CD4-positive, alpha-beta T cell treated with Interleukin-21 for 1 hour (primary cell): ENCODE results near the gene CARF.
"Not testable (repeated sequence)": the region's sequence is repeated elsewhere in the genome, so short reads cannot be mapped to it uniquely, and the experiment has no call there.

ENCODE experiments used
- DNase-seq: peaks from one replicate; pipeline ENCODE4 v3.0.0-alpha.2; 2020

The CARF gene

GRCh38 chr2:202941771-202942170, 29.7 kb downstream of the CARF start:
- DNase-seq = no peak

GRCh38 chr2:202944408-202944807, 32.3 kb downstream of the CARF start:
- DNase-seq = no peak

DNA sequence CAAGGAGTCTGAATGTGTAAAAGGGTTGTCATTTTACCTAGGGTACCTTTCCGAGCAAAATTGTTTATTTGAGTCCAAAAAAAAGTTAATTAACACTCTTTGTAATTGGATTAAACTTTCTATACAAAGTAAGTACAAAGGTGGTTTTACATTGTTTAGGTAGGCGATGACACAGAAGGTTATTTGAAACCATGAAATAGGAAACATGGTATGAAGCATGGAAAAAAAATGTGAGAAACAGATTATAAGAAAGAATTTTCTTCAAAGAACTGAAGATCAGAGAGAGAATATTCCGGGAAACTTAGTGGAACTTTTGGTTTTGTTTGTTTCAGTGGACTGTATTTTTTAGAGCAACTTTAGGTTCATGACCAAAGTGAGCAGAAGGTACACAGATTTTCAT, 32.7 kb downstream of the CARF start:
- no peak for DNase-seq

DNA sequence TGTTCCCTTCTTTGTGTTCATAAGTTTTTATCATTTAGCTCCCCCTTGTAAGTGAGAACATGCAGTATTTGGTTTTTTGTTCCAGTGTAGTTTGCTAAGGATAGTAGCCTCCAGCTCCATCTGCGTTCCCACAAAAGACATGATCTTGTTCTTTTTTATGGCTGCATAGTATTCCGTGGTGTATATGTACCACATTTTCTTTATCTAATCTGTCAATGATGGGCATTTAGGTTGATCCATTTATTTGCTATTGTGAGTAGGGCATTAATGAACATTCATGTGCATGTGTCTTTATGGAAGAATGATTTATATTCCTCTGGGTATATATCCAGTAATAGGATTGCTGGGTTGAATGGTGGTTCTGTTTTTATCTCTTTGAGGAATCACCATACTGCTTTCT, 33.4 kb downstream of the CARF start:
- DNase-seq = no peak

DNA sequence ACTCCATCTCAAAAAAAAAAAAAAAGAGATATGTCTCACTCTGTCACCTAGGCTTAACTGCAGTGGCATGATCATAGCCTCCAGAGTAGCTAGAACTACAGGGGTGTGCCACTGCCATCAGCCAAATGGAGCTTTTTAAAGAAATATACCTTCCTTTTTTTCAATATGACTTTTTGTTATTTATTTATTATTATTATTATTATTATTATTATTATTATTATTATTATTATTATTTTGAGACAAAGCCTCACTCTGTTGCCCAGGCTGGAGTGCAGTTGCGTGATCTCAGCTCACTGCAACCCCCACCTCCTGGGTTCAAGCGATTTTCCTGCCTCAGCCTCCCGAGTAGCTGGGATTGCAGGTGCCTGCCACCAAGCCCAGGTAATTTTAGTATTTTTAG, 37.3 kb downstream of the CARF start:
- not testable (repeated sequence) for DNase-seq

GRCh38 chr2:202950592-202950991, 38.5 kb downstream of the CARF start:
- DNase-seq = no peak

GRCh38 chr2:202960524-202960923, 48.4 kb downstream of the CARF start:
- no peak for DNase-seq

DNA sequence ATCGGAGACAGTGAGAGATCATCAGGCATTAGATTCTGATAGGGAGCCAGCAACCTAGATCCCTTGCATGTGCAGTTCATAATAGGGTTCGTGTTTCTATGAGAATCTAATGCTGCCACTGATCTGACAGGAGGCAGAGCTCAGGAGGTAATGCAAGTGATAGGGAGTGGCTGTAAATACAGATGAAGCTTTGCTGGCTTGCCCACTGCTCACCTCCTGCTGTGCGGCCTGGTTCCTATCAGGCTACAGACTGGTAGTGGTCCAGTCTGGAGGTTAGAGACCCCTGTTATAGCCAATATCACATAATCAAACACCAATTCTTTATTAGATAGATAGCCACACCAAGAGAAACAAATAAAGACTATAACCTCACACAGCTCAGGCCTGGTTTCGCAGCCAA, 51.6 kb downstream of the CARF start:
- no peak for DNase-seq

- DNase-seq = no peak
These were observed 53.9 kb downstream of the CARF start for GRCh38 chr2:202965810-202966460.

DNA sequence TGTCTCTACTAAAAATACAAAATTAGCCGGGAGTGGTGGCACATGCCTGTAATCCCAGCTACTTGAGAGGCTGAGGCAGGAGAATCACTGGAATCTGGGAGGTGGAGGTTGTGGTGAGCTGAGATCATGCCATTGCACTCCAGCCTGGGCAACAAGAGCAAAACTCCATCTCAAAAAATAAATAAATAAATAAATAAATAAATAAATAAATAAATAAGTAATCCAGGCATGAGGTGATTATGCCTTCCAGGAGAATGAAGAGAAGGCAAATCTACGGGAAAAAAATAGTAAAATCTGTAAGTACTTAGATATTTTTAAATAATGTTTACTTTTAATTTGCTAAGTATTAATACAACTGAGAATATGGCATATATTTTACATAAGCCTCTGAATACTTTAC, 57.3 kb downstream of the CARF start:
- DNase-seq = not testable (repeated sequence)

DNA sequence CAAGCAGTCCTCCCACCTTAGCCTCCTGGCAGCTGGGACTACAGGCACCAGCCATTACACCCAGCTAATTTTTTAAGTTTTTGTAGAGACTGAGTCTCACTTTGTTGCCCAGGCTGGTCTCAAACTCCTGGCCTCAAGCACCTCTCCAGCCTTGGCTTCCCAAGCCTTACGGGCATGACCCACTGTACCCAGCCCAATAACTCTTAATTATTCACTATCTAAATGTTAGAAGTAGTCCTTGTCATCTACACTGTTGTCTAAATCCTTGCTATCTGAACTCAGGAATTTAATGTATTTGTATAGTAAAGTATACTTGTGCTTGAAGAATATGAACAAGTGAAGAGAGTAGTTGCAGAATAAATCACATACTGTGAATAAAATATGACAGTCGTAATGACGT, 64.7 kb downstream of the CARF start:
- no peak for DNase-seq

DNA sequence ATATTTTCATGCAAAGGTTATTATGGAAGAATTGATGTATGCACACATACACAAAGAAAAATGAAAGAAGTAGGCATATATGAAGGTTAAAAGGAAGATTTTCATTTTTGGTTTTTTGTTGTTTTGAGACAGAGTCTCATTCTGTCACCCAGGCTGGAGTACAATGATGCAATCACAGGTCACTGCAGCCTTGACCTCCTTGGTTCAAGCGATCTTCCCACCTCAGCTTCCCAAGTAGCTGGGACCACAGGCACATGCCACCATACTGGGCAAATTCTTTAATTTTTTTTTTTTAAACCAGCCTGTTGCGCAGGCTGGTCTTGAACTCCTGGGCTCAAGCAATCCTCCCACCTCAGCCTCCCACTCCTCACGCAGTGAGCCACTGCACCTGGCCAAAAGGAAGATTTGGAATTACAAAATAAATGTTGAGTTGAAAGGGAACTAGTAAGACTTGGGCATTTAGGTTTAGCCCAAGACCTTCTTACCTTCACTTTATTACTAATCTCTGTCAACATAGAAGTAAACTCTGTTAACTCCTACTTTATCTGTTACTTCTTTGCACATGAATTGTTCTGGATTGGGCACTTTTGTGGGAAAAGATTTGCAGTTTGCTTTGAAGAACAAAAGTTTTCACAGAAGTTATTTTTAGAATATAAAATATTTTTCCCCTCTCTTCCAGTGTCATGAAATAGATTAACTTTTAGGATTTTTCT, 70.9 kb downstream of the CARF start:
- DNase-seq = no peak

DNA sequence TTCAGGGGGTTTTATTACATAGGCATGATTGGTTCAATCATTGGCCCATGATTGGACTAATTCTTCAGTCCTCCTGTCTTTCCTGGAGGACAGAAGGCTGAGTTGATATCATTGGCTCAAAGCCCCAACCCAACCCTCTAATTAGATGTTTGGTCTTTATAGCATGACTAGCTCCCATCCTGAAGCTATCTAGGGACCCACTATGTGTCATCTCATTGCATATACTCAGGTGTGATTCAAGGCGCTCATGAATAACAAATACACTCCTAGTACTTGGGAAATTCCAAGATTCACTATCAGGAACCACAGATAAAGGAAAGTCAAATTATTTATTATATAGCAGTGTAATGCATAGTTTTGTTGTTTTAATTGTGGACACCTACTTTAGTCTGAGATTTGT, 77.7 kb downstream of the CARF start:
- no peak for DNase-seq

DNA sequence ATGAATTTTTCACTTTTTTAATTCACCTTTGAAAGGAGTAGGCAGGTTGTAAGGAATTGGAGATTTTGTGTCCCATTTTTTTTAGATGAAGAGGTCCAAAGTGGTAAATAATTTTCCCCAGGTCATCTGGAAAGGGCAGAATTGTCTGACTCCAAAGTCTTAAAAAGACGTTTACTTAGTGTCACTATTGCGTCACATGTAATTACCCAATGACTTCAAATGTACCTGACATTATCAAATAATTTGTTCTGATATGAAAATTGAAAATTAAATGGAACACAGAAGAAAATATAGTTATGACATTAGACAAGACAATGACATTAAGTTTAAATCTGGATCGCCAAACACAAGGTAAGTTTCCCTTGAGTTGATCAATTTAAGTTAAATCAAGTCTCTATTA, 78.4 kb downstream of the CARF start:
- no peak for DNase-seq

DNA sequence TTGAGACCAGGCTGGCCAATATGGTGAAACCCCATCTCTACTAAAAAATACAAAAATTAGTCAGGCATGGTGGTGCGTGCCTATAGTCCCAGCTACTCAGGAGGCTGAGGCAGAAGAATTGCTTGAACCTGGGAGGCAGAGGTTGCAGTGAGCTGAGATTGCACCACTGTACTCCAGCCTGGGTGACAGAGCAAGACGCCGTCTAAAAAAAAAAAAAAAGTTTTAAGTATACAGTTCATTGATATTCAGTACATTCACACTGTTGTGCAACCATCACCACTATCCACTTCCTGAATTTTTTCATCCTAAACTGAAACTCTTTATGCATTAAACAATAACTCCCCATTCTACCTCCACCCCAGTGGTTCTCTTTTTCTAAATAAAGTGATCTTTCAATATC, 85.0 kb downstream of the CARF start:
- peak; percentile 3 for DNase-seq

DNA sequence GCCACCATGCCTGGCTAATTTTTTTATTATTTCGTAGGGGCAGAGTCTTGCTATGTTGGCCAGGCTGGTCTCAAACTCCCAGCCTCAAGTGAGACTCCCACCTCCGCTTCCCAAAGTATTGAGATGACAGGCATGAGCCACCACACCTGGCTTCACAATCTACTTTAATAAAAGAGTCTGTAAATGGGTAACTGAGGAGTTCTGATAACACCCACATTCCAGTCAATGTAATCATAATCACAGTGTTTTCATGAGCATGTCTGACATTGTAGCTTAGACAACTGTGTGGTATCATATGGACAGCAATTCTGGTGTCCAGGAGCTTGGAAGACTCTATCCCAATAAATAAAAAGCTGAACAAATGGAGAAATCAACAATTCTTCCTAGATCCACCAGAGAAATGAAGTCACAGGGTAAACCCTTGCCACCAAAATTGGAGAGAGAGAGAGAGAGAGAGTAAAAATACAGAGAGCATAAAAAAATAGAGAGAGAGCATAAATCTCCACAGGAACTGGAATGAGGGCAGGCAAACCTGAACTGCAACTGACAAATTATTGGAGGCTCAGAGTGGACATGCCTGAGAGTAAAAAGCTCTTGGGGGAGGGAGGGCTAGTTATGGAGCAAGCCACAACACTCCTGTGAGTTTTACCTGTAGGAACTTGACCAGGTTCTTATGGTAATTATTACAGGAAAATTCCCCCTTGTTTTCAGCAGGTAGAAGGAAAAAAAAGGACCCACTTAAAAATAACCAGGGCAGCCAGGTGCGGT, 90.2 kb downstream of the CARF start:
- no peak for DNase-seq

DNA sequence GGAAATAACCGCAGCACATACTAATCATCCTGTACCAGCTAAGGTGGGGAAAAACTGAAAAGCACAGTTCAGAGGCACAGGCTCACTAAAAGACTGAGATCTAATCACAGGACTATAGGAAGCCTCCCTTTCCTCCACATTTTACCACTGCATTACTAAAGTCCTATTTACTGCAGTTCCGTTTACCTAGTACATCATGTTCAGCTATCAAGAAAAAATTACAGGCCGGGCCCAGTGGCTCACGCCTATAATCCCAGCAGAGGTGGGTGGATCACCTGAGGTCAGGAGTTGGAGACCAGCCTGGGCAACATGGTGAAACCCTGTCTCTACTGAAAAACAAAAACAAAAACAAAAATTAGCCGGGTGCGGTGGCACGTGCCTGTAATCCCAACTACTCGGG, 91.6 kb downstream of the CARF start:
- no peak for DNase-seq

- DNase-seq = peak; percentile 98
These were observed 102.6 kb downstream of the CARF start, which contains the start of gene NBEAL1 for GRCh38 chr2:203014456-203015199. Gene NBEAL1 (plus strand): TSS chr2:203014875. CDS start chr2:203016385, 1,510 bp downstream.

- no peak for DNase-seq
These were observed 104.6 kb downstream of the CARF start for GRCh38 chr2:203016716-203017115.

- DNase-seq = no peak
These were observed 106.1 kb downstream of the CARF start for GRCh38 chr2:203018181-203018580.

DNA sequence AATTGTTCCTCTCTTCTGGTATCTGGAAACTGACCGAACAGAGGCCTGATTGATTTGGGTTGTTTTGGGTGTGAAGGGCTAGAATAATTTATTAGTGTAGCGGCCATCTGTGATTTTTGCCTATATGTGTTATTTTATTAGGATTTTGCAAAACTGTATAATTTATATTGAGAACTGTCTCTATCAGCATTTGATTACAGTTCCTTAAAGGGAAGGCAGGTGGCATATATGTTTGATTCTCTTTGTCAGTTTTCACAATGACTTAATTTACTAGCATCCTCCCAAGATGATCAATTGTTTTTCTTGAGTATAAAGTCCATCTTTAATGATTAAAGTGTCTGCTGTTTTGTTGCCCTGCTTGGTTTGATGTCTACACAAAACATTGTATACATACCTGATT, 107.1 kb downstream of the CARF start:
- no peak for DNase-seq

DNA sequence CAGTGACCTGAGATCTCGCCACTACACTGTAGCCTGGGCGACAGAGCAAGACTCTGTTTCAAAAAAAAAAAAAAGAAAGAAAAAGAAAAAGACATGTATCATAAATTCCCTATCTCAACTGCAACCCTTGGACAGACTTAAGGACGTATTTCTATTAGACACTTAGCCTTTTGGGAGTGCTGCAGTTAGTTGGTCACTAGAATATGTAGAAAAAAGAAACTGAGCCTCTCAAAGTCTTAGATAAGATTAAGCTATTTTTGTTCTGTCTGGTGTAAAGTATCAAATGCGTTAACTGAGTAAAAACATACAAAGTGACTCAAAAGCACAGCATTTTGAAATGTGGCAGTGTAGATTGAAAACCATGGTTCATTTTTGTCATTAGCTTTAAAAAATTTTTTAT, 109.9 kb downstream of the CARF start:
- no peak for DNase-seq

- DNase-seq = no peak
These were observed 110.7 kb downstream of the CARF start for GRCh38 chr2:203022751-203023150.
